GM12878 (cell line): ENCODE measurements around the gene ELL. TPM values are rescaled to one million over a fixed set of nuclear protein-coding genes. Genes with fewer than 3 reads are reported as not detected.
A peak's percentile ranks its signal among the peaks of the same experiment; 100 is the strongest.

ENCODE experiments used
- ATAC-seq: fragments of 200-7000 bp; cut with Tn5 transposase; 3 replicates; pipeline ENCODE4 v1.9.1; 2020; ENCODE audit warnings: mild to moderate bottlenecking, moderate library complexity
- BruUV-seq: library from RNA; stranded (reverse); fragments of 400-500 nt; replicated peaks from 2 replicates; lab custom pipeline; 2021; lab: Mats Ljungman, UMichigan
- CTCF ChIA-PET: fragments of 300-600 bp; sonication (Branson Sonifier 250); formaldehyde crosslinking; extraction: SDS; loops from one replicate; lab custom pipeline; 2021; ENCODE audit warnings: inconsistent platforms; lab: Yijun Ruan, JAX
- POLR2A ChIA-PET: fragments of 350-600 bp; formaldehyde crosslinking; extraction: SDS; loops from one replicate; lab custom pipeline; 2021; ENCODE audit warnings: inconsistent platforms; lab: Charles Lee
- RAD21 ChIA-PET: fragments of 300-600 bp; sonication (Branson Sonifier 250); formaldehyde crosslinking; loops from one replicate; lab custom pipeline; 2023; ENCODE audit warnings: antibody characterized with exemption; ENCODE audit not compliant: unreplicated experiment; lab: Charles Lee
- SMC1A ChIA-PET: fragments of 300-600 bp; sonication (Branson Sonifier 250); formaldehyde crosslinking; loops from one replicate; lab custom pipeline; 2023; ENCODE audit not compliant: unreplicated experiment, uncharacterized antibody; lab: Charles Lee
- DNase-seq: peaks from one replicate; pipeline ENCODE4 v3.0.0-alpha.2; 2011; ENCODE audit warnings: low read depth, low spot score
- FAIRE-seq: peaks from 3 replicates; lab custom pipeline; 2011; peaks lifted over from hg19 to GRCh38; lab: Jason Lieb, UNC
- H2AFZ ChIP-seq: 2 replicates; pipeline ENCODE4 v1.6.0; 2011; ENCODE audit warnings: low read depth, low read length, control low read depth; ENCODE audit not compliant: control insufficient read depth
- H3K27ac ChIP-seq: 2 replicates; pipeline ENCODE4 v1.5.1; 2011; ENCODE audit warnings: control low read depth; ENCODE audit not compliant: control insufficient read depth, insufficient read depth
- H3K27me3 ChIP-seq, 2 experiments: replicated peaks in 1 of 2; 2 replicates each; pipeline versions ENCODE4 v1.6.0 to v1.6.1; 2011; ENCODE audit warnings: low read length in 1 of 2; ENCODE audit not compliant: control insufficient read depth in 2 of 2, insufficient read depth in 2 of 2
- H3K36me3 ChIP-seq, 2 experiments: 2 replicates each; pipeline ENCODE4 v1.5.1; 2011; ENCODE audit warnings: low read length in 1 of 2; ENCODE audit not compliant: control insufficient read depth in 2 of 2, insufficient read depth in 2 of 2
- H3K4me1 ChIP-seq: 2 replicates; pipeline ENCODE4 v1.6.1; 2011; ENCODE audit warnings: mild to moderate bottlenecking, low read length, moderate library complexity, mixed read lengths; ENCODE audit not compliant: control insufficient read depth, insufficient read depth
- H3K4me2 ChIP-seq: 2 replicates; pipeline ENCODE4 v1.6.0; 2011; ENCODE audit warnings: control low read depth; ENCODE audit not compliant: control insufficient read depth, insufficient read depth
- H3K4me3 ChIP-seq: fragments of 200-600 bp; sonication (generic); 2 replicates; pipeline ENCODE4 v1.5.1; 2016
- H3K79me2 ChIP-seq: 2 replicates; pipeline ENCODE4 v1.6.0; 2011; ENCODE audit warnings: low read length; ENCODE audit not compliant: control insufficient read depth, insufficient read depth
- H3K9ac ChIP-seq: 2 replicates; pipeline ENCODE4 v1.8.0; 2011; ENCODE audit warnings: low read length, control low read depth, mixed read lengths; ENCODE audit not compliant: control insufficient read depth, insufficient read depth
- H3K9me3 ChIP-seq: replicated peaks from 3 replicates; pipeline ENCODE4 v1.5.1; 2011; ENCODE audit warnings: mild to moderate bottlenecking, low read length; ENCODE audit not compliant: control insufficient read depth, insufficient read depth
- H4K20me1 ChIP-seq: 2 replicates; pipeline ENCODE4 v1.6.0; 2011; ENCODE audit not compliant: control insufficient read depth, insufficient read depth
- ATF7 ChIP-seq: fragments of 450-650 bp; IDR thresholded peaks from 2 replicates; pipeline ENCODE4 v1.6.1; 2016; ENCODE audit warnings: low read depth, mild to moderate bottlenecking
- CBFB ChIP-seq: IDR thresholded peaks from 2 replicates; pipeline ENCODE4 v1.6.1; 2016; ENCODE audit warnings: antibody characterized with exemption, low read depth
- CHD2 ChIP-seq: IDR thresholded peaks from 2 replicates; pipeline ENCODE4 v1.6.1; 2011; ENCODE audit warnings: low read depth, low read length, improper control_type of control experiment, borderline replicate concordance
- CREM ChIP-seq: IDR thresholded peaks from 2 replicates; pipeline ENCODE4 v1.6.1; 2014; ENCODE audit warnings: antibody characterized with exemption, low read depth
- IKZF2 ChIP-seq, 2 experiments: fragments of 450-650 bp; IDR thresholded peaks; 2 replicates each; pipeline ENCODE4 v1.6.1; 2017; ENCODE audit warnings: mild to moderate bottlenecking in 2 of 2, moderate library complexity in 2 of 2
- JUND ChIP-seq: IDR thresholded peaks from 2 replicates; pipeline ENCODE4 v1.6.1; 2012; ENCODE audit warnings: low read depth, mild to moderate bottlenecking, low read length, improper control_type of control experiment, moderate library complexity
- MEF2B ChIP-seq: fragments of 450-650 bp; IDR thresholded peaks from 2 replicates; pipeline ENCODE4 v1.6.1; 2018; ENCODE audit warnings: mild to moderate bottlenecking, moderate library complexity; ENCODE audit not compliant: partially characterized antibody, poor library complexity, severe bottlenecking
- MTA2 ChIP-seq: fragments of 450-650 bp; IDR thresholded peaks from 2 replicates; pipeline ENCODE4 v1.6.1; 2016; ENCODE audit warnings: low read depth, mild to moderate bottlenecking, moderate library complexity
- POLR2A ChIP-seq: IDR thresholded peaks from 2 replicates; pipeline ENCODE4 v1.6.1; 2011; ENCODE audit warnings: low read depth, mild to moderate bottlenecking, low read length
- RFX5 ChIP-seq: IDR thresholded peaks from 2 replicates; pipeline ENCODE4 v1.6.1; 2011; ENCODE audit warnings: low read depth, low read length, improper control_type of control experiment
- SIN3A ChIP-seq: IDR thresholded peaks from 2 replicates; pipeline ENCODE4 v1.6.1; 2012; ENCODE audit warnings: low read depth, low read length, improper control_type of control experiment
- SPI1 ChIP-seq: IDR thresholded peaks from 2 replicates; pipeline ENCODE4 v1.6.1; 2011; ENCODE audit warnings: low read depth, mild to moderate bottlenecking, low read length, moderate library complexity, borderline replicate concordance; ENCODE audit not compliant: insufficient read depth
- STAT3 ChIP-seq: IDR thresholded peaks from 2 replicates; pipeline ENCODE4 v1.6.1; 2011; ENCODE audit warnings: low read depth, low read length, improper control_type of control experiment
- TAF1 ChIP-seq: IDR thresholded peaks from 2 replicates; pipeline ENCODE4 v1.6.1; 2011; ENCODE audit warnings: mild to moderate bottlenecking, low read depth, low read length, borderline replicate concordance
- WGBS: methylation state at CpG from one replicate; pipeline ENCODE4 v1.1.6; 2016; ENCODE audit warnings: low lambda C conversion rate; ENCODE audit not compliant: insufficient replicate concordance, insufficient coverage; ENCODE audit errors: missing lambda C conversion rate; 5-methylcytosine and 5-hydroxymethylcytosine counted together
- in situ Hi-C: fragments of 300-500 bp; cut with MboI; formaldehyde crosslinking; loops from 9 replicates; pipeline ENCODE4 v1.14.3; 2018; ENCODE audit warnings: mixed read lengths
- intact Hi-C: fragments of 100-400 bp; cut with micrococcal nuclease; formaldehyde crosslinking; loops from one replicate; pipeline ENCODE4 v1.14.2; 2022; ENCODE audit not compliant: unreplicated experiment
- polyA plus RNA-seq, 11 experiments: library from polyadenylated mRNA; depleted of rRNA in 4 of 11; unstranded in 6 of 11; stranded (reverse) in 5 of 11; fragments of >200 nt; fragmentation: Nextera tagmentation in 4 of 11; fragmentation: Illumina TruSeq in 1 of 11; extraction: Ambion mirVana in 4 of 11; extraction: Trizol in 1 of 11; gene quantifications; 1 replicate in 1 of 11; 2 replicates in 10 of 11; pipeline versions ENCODE4 v1.2.1 to v1.2.3, GENCODE V29; 2011 to 2016; ENCODE audit warnings: inconsistent platforms in 2 of 11, missing spikeins in 2 of 11, low read depth in 1 of 11
- total RNA-seq, 4 experiments: library from RNA; depleted of rRNA in 3 of 4; stranded (reverse); fragments of >200 nt in 3 of 4; fragmentation: Illumina TruSeq in 1 of 4; extraction: Trizol in 1 of 4; gene quantifications; 2 replicates each; pipeline versions ENCODE4 v1.2.1 to v1.2.3, GENCODE V29; 2013 to 2021
- TF ChIP-seq, protein P1 (sequence below): fragments of 450-650 bp; IDR thresholded peaks from 2 replicates; pipeline ENCODE4 v1.6.1; 2017; ENCODE audit warnings: mild to moderate bottlenecking, moderate library complexity
- TF ChIP-seq, protein P2 (sequence below): fragments of 450-650 bp; IDR thresholded peaks from 2 replicates; pipeline ENCODE4 v1.6.1; 2017; ENCODE audit warnings: antibody characterized with exemption, mild to moderate bottlenecking, moderate library complexity

Gene ELL
- total and polyA plus RNA-seq, 10 of the 15 experiments (the other 5 are each of a cell fraction or from before 2014, with no cell fraction given): 0.91 to 25.0 (median 9.1) TPM

- no peak for TF ChIP-seq JUND
- TF ChIP-seq STAT3: no peak
- TF ChIP-seq ATF7: no peak
Measured at GRCh38 chr19:18420930-18421329, 100.9 kb downstream of the ELL start (continued).

DNA sequence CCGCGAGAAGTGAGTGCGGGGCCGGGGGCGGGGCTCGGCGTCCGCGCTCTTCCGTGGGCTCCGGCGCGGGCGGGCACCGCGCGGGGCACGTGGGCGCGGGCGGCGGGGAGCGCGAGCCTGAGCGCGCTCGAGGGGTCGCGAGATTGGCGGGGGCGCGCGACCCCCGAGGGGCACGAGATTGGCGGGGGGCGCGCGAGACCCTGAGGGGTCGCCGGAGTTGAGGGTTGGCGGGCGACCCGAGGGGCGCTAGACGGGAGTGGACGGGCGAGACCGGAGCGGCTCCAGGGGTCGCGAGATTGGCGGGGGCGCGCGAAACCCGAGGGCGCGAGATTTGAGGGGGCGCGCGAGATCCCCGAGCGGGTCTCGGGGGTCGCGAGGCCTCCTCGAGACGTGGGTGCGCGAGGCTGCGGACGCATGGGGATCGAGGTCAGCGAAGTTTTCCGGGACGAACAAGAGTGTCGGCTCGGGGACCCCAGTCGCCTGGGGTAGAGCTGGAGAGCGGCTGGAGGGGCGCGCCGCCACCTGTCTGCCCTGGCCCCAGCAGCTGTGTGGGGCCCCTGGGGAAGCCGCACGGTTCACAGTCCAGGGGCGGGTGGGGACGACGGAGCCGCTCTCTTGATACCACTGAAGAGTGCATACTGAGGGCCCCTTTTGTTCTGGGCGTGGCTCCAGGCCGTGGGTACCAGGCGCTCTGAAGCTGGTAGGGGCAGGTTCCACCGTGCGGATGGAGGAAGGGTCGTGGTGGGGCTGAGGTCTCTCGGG lies 102.0 kb downstream of the ELL start:
- Histone ChIP-seq H3K4me2 (peak overlapping the region; percentile 88), H3K4me3 (peak overlapping the region; percentile 87), H3K27ac (peak overlapping the region; percentile 72), H3K27me3 (no peaks in the 10 kb centered on the region), H4K20me1 (no peaks in the 10 kb centered on the region), H3K79me2 (peaks cover 49% of the 10 kb centered on the region), H3K9ac (peak overlapping the region; percentile 73), H2AFZ (peak overlapping the region; percentile 44; the same call in 1 of the 2 replicates), H3K36me3 (no peaks in the 10 kb centered on the region; a peak in 1 of 4 replicates), H3K9me3 (no peaks in the 10 kb centered on the region), H3K4me1 (peaks cover 64% of the 10 kb centered on the region)
- no TSS peak for BruUV-seq
- intact Hi-C loops (loop anchor here (10.0 kb wide), 1 partner anchor 215 kb away; the partner anchor contains the start of gene RAB3A), in situ Hi-C loops (no loop called here)
- POLR2A ChIA-PET: interaction anchor here (0.7 to 2.0 kb wide), 6 partner anchors 9 to 239 kb away, joined by 3 to 6 read pairs (median 3); no protein-coding TSS in a partner anchor
- 7% methylated on average over 43 of the region's 97 CpGs for WGBS
- CTCF ChIA-PET: interaction anchor here (1.0 to 2.6 kb wide), 7 partner anchors 9 to 219 kb away, joined by 3 to 9 read pairs (median 6); partner anchors contain the start of gene KXD1
- FAIRE-seq (no peak), ATAC-seq (peak; percentile 45), DNase-seq (no peak)
- SMC1A ChIA-PET: interaction anchor here (1.1 to 2.1 kb wide), 4 partner anchors 9 to 80 kb away, joined by 3 to 7 read pairs (median 4); no protein-coding TSS in a partner anchor
- RAD21 ChIA-PET: interaction anchor here (0.7 to 1.7 kb wide), 5 partner anchors 20 to 216 kb away, joined by 3 to 6 read pairs (median 4); partner anchors contain the start of gene RAB3A
- TF ChIP-seq SPI1 (no peak), POLR2A (peak; percentile 71), IKZF2 (IDR thresholded peaks at IDR 0.05) (no peak), TAF1 (no peak), MEF2B (peak; percentile 42), SIN3A (peak; percentile 5; the same call in 1 of the 2 replicates), MTA2 (peak; percentile 30; the same call in 1 of the 2 replicates), RFX5 (no peak), CHD2 (peak; percentile 86), CREM (no peak), CBFB (no peak)
- TF ChIP-seq, protein P1, sequence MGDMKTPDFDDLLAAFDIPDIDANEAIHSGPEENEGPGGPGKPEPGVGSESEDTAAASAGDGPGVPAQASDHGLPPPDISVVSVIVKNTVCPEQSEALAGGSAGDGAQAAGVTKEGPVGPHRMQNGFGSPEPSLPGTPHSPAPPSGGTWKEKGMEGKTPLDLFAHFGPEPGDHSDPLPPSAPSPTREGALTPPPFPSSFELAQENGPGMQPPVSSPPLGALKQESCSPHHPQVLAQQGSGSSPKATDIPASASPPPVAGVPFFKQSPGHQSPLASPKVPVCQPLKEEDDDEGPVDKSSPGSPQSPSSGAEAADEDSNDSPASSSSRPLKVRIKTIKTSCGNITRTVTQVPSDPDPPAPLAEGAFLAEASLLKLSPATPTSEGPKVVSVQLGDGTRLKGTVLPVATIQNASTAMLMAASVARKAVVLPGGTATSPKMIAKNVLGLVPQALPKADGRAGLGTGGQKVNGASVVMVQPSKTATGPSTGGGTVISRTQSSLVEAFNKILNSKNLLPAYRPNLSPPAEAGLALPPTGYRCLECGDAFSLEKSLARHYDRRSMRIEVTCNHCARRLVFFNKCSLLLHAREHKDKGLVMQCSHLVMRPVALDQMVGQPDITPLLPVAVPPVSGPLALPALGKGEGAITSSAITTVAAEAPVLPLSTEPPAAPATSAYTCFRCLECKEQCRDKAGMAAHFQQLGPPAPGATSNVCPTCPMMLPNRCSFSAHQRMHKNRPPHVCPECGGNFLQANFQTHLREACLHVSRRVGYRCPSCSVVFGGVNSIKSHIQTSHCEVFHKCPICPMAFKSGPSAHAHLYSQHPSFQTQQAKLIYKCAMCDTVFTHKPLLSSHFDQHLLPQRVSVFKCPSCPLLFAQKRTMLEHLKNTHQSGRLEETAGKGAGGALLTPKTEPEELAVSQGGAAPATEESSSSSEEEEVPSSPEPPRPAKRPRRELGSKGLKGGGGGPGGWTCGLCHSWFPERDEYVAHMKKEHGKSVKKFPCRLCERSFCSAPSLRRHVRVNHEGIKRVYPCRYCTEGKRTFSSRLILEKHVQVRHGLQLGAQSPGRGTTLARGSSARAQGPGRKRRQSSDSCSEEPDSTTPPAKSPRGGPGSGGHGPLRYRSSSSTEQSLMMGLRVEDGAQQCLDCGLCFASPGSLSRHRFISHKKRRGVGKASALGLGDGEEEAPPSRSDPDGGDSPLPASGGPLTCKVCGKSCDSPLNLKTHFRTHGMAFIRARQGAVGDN: 0 out of 2 replicates have a peak, but pooled peaks have one; percentile 12
- TF ChIP-seq, protein P2, sequence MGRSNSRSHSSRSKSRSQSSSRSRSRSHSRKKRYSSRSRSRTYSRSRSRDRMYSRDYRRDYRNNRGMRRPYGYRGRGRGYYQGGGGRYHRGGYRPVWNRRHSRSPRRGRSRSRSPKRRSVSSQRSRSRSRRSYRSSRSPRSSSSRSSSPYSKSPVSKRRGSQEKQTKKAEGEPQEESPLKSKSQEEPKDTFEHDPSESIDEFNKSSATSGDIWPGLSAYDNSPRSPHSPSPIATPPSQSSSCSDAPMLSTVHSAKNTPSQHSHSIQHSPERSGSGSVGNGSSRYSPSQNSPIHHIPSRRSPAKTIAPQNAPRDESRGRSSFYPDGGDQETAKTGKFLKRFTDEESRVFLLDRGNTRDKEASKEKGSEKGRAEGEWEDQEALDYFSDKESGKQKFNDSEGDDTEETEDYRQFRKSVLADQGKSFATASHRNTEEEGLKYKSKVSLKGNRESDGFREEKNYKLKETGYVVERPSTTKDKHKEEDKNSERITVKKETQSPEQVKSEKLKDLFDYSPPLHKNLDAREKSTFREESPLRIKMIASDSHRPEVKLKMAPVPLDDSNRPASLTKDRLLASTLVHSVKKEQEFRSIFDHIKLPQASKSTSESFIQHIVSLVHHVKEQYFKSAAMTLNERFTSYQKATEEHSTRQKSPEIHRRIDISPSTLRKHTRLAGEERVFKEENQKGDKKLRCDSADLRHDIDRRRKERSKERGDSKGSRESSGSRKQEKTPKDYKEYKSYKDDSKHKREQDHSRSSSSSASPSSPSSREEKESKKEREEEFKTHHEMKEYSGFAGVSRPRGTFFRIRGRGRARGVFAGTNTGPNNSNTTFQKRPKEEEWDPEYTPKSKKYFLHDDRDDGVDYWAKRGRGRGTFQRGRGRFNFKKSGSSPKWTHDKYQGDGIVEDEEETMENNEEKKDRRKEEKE: no peak
